ENCODE measurements around the gene UBR4.

Gene UBR4

GRCh38 chr1:19196331-19196730 lies 13.7 kb downstream of the UBR4 start:
- no peak for DNase-seq (ENCODE audit: low spot score)
- H2BK12ac ChIP-seq (ENCODE audit: low read length), result no peak overlapping the region
- H3K9me3 ChIP-seq (replicated peaks in 1 of 2; ENCODE audit: control insufficient read depth in 2 of 2, insufficient read depth in 1 of 2, low read depth in 1 of 2, low read length in 2 of 2), result no peaks in the 10 kb centered on the region
- no peak overlapping the region for H3K4me3 ChIP-seq (ENCODE audit: low read length in 2 of 2)
- peaks cover 38 to 95% of the 10 kb centered on the region in 2 donors for H3K36me3 ChIP-seq (replicated peaks in 1 of 2; ENCODE audit: control insufficient read depth in 2 of 2, insufficient read depth in 2 of 2, low read length in 2 of 2)
- H3K4ac ChIP-seq (ENCODE audit: low read length), result no peak overlapping the region
- no peak overlapping the region for H2BK15ac ChIP-seq (ENCODE audit: low read length)
- H3K4me1 ChIP-seq (ENCODE audit: control insufficient read depth in 2 of 2, insufficient read depth in 1 of 2, low read depth in 1 of 2, low read length in 2 of 2), result no peaks in the 10 kb centered on the region
- no peaks in the 10 kb centered on the region for H3K27me3 ChIP-seq (ENCODE audit: control insufficient read depth in 3 of 3, insufficient read depth in 3 of 3, low read depth in 1 of 3, low read length in 3 of 3)
- H3K4me2 ChIP-seq (ENCODE audit: insufficient read depth, low read length, poor library complexity, severe bottlenecking), result no peak overlapping the region
- no peak overlapping the region for H3K18ac ChIP-seq (ENCODE audit: low read length)
- no peak overlapping the region for H2BK120ac ChIP-seq (ENCODE audit: low read depth, low read length)
- no peak overlapping the region for H2BK5ac ChIP-seq (ENCODE audit: low read length)
- no peak overlapping the region for H3K9ac ChIP-seq (ENCODE audit: low read depth, low read length, poor library complexity)
- no peak overlapping the region for H2AFZ ChIP-seq (ENCODE audit: low read length)
- no peaks in the 10 kb centered on the region for H3K79me1 ChIP-seq (ENCODE audit: low read depth, low read length)
- no CpG with 5 or more reads among the region's 3 CpGs for WGBS, 2 donors (ENCODE audit: extremely low coverage in 2 of 2, insufficient read length in 2 of 2, insufficient replicate concordance in 1 of 2)
- H3K27ac ChIP-seq (replicated peaks; ENCODE audit: low read length), result no peak overlapping the region
- H4K91ac ChIP-seq (ENCODE audit: low read depth, low read length, poor library complexity), result no peak overlapping the region
- no peak overlapping the region for H3K14ac ChIP-seq (ENCODE audit: low read length)
- H3K23ac ChIP-seq (ENCODE audit: low read depth, low read length, poor library complexity), result no peak overlapping the region
- H4K8ac ChIP-seq (ENCODE audit: low read depth, low read length), result no peak overlapping the region
- no peak overlapping the region for H2AK5ac ChIP-seq (ENCODE audit: low read depth, low read length)

GRCh38 chr1:19193004-19193403 lies 17.1 kb downstream of the UBR4 start:
- Histone ChIP-seq H2BK12ac (ENCODE audit: low read length) (no peak overlapping the region), H3K27me3 (ENCODE audit: control insufficient read depth in 3 of 3, insufficient read depth in 3 of 3, low read depth in 1 of 3, low read length in 3 of 3) (no peaks in the 10 kb centered on the region), H3K9me3 (replicated peaks in 1 of 2; ENCODE audit: control insufficient read depth in 2 of 2, insufficient read depth in 1 of 2, low read depth in 1 of 2, low read length in 2 of 2) (no peaks in the 10 kb centered on the region), H3K23ac (ENCODE audit: low read depth, low read length, poor library complexity) (no peak overlapping the region), H3K4me2 (ENCODE audit: insufficient read depth, low read length, poor library complexity, severe bottlenecking) (no peak overlapping the region), H3K4me3 (ENCODE audit: low read length in 2 of 2) (no peak overlapping the region), H3K4ac (ENCODE audit: low read length) (no peak overlapping the region), H2AK5ac (ENCODE audit: low read depth, low read length) (no peak overlapping the region), H4K91ac (ENCODE audit: low read depth, low read length, poor library complexity) (no peak overlapping the region), H4K8ac (ENCODE audit: low read depth, low read length) (no peak overlapping the region), H3K4me1 (ENCODE audit: control insufficient read depth in 2 of 2, insufficient read depth in 1 of 2, low read depth in 1 of 2, low read length in 2 of 2) (no peaks in the 10 kb centered on the region), H3K14ac (ENCODE audit: low read length) (no peak overlapping the region), H2BK120ac (ENCODE audit: low read depth, low read length) (no peak overlapping the region), H3K9ac (ENCODE audit: low read depth, low read length, poor library complexity) (no peak overlapping the region), H2BK5ac (ENCODE audit: low read length) (no peak overlapping the region), H2AFZ (ENCODE audit: low read length) (no peak overlapping the region), H3K27ac (replicated peaks; ENCODE audit: low read length) (no peak overlapping the region), H3K36me3 (replicated peaks in 1 of 2; ENCODE audit: control insufficient read depth in 2 of 2, insufficient read depth in 2 of 2, low read length in 2 of 2) (peaks cover 41 to 95% of the 10 kb centered on the region in 2 donors), H3K18ac (ENCODE audit: low read length) (no peak overlapping the region), H3K79me1 (ENCODE audit: low read depth, low read length) (no peaks in the 10 kb centered on the region), H2BK15ac (ENCODE audit: low read length) (no peak overlapping the region)
- DNase-seq (ENCODE audit: low spot score), result no peak
- WGBS, 2 donors (ENCODE audit: extremely low coverage in 2 of 2, insufficient read length in 2 of 2, insufficient replicate concordance in 1 of 2), result no CpG with 5 or more reads among the region's 3 CpGs

GRCh38 chr1:19191811-19192210 lies 18.3 kb downstream of the UBR4 start:
- no CpG with 5 or more reads among the region's 3 CpGs for WGBS, 2 donors (ENCODE audit: extremely low coverage in 2 of 2, insufficient read length in 2 of 2, insufficient replicate concordance in 1 of 2)
- no peak overlapping the region for H2AK5ac ChIP-seq (ENCODE audit: low read depth, low read length)
- no peak overlapping the region for H3K27ac ChIP-seq (replicated peaks; ENCODE audit: low read length)
- H3K79me1 ChIP-seq (ENCODE audit: low read depth, low read length), result no peaks in the 10 kb centered on the region
- no peak overlapping the region for H2BK5ac ChIP-seq (ENCODE audit: low read length)
- H2AFZ ChIP-seq (ENCODE audit: low read length), result no peak overlapping the region
- H3K18ac ChIP-seq (ENCODE audit: low read length), result no peak overlapping the region
- H2BK12ac ChIP-seq (ENCODE audit: low read length), result no peak overlapping the region
- H2BK15ac ChIP-seq (ENCODE audit: low read length), result no peak overlapping the region
- H3K27me3 ChIP-seq (ENCODE audit: control insufficient read depth in 3 of 3, insufficient read depth in 3 of 3, low read depth in 1 of 3, low read length in 3 of 3), result no peaks in the 10 kb centered on the region
- H3K4me1 ChIP-seq (ENCODE audit: control insufficient read depth in 2 of 2, insufficient read depth in 1 of 2, low read depth in 1 of 2, low read length in 2 of 2), result no peaks in the 10 kb centered on the region
- no peak overlapping the region for H3K4me2 ChIP-seq (ENCODE audit: insufficient read depth, low read length, poor library complexity, severe bottlenecking)
- no peak overlapping the region for H4K8ac ChIP-seq (ENCODE audit: low read depth, low read length)
- DNase-seq (ENCODE audit: low spot score), result no peak
- H3K23ac ChIP-seq (ENCODE audit: low read depth, low read length, poor library complexity), result no peak overlapping the region
- no peak overlapping the region for H3K4me3 ChIP-seq (ENCODE audit: low read length in 2 of 2)
- no peak overlapping the region for H2BK120ac ChIP-seq (ENCODE audit: low read depth, low read length)
- peaks cover 38 to 95% of the 10 kb centered on the region in 2 donors for H3K36me3 ChIP-seq (replicated peaks in 1 of 2; ENCODE audit: control insufficient read depth in 2 of 2, insufficient read depth in 2 of 2, low read length in 2 of 2)
- H3K9ac ChIP-seq (ENCODE audit: low read depth, low read length, poor library complexity), result no peak overlapping the region
- H3K14ac ChIP-seq (ENCODE audit: low read length), result no peak overlapping the region
- H4K91ac ChIP-seq (ENCODE audit: low read depth, low read length, poor library complexity), result no peak overlapping the region
- no peak overlapping the region for H3K4ac ChIP-seq (ENCODE audit: low read length)
- H3K9me3 ChIP-seq (replicated peaks in 1 of 2; ENCODE audit: control insufficient read depth in 2 of 2, insufficient read depth in 1 of 2, low read depth in 1 of 2, low read length in 2 of 2), result no peaks in the 10 kb centered on the region

GRCh38 chr1:19190468-19190867 lies 19.6 kb downstream of the UBR4 start:
- H3K18ac ChIP-seq (ENCODE audit: low read length), result no peak overlapping the region
- no peak for DNase-seq (ENCODE audit: low spot score)
- H3K23ac ChIP-seq (ENCODE audit: low read depth, low read length, poor library complexity), result no peak overlapping the region
- no peak overlapping the region for H3K9ac ChIP-seq (ENCODE audit: low read depth, low read length, poor library complexity)
- no peak overlapping the region for H2BK15ac ChIP-seq (ENCODE audit: low read length)
- H3K27me3 ChIP-seq (ENCODE audit: control insufficient read depth in 3 of 3, insufficient read depth in 3 of 3, low read depth in 1 of 3, low read length in 3 of 3), result no peaks in the 10 kb centered on the region
- no peak overlapping the region for H3K14ac ChIP-seq (ENCODE audit: low read length)
- H2AFZ ChIP-seq (ENCODE audit: low read length), result no peak overlapping the region
- no peak overlapping the region for H2BK12ac ChIP-seq (ENCODE audit: low read length)
- no peak overlapping the region for H2BK120ac ChIP-seq (ENCODE audit: low read depth, low read length)
- H3K4me2 ChIP-seq (ENCODE audit: insufficient read depth, low read length, poor library complexity, severe bottlenecking), result no peak overlapping the region
- H3K36me3 ChIP-seq (replicated peaks in 1 of 2; ENCODE audit: control insufficient read depth in 2 of 2, insufficient read depth in 2 of 2, low read length in 2 of 2), result peaks cover 43 to 94% of the 10 kb centered on the region in 2 donors
- no peak overlapping the region for H3K4ac ChIP-seq (ENCODE audit: low read length)
- no peak overlapping the region for H4K91ac ChIP-seq (ENCODE audit: low read depth, low read length, poor library complexity)
- H3K27ac ChIP-seq (replicated peaks; ENCODE audit: low read length), result no peak overlapping the region
- H3K4me1 ChIP-seq (ENCODE audit: control insufficient read depth in 2 of 2, insufficient read depth in 1 of 2, low read depth in 1 of 2, low read length in 2 of 2), result no peaks in the 10 kb centered on the region
- H3K4me3 ChIP-seq (ENCODE audit: low read length in 2 of 2), result no peak overlapping the region
- no peak overlapping the region for H2BK5ac ChIP-seq (ENCODE audit: low read length)
- no CpG with 5 or more reads among the region's 4 CpGs for WGBS, 2 donors (ENCODE audit: extremely low coverage in 2 of 2, insufficient read length in 2 of 2, insufficient replicate concordance in 1 of 2)
- no peak overlapping the region for H2AK5ac ChIP-seq (ENCODE audit: low read depth, low read length)
- no peaks in the 10 kb centered on the region for H3K79me1 ChIP-seq (ENCODE audit: low read depth, low read length)
- H4K8ac ChIP-seq (ENCODE audit: low read depth, low read length), result no peak overlapping the region
- H3K9me3 ChIP-seq (replicated peaks in 1 of 2; ENCODE audit: control insufficient read depth in 2 of 2, insufficient read depth in 1 of 2, low read depth in 1 of 2, low read length in 2 of 2), result no peaks in the 10 kb centered on the region

All from neuronal stem cell (in vitro differentiated cells).